ENCODE measurements around the gene CRNN.

- TF ChIP-seq FOXP2 (optimal IDR thresholded peaks at IDR 0.05; ENCODE audit: control extremely low read depth, extremely low read length, insufficient read depth) (no peak), EZH2 (IDR thresholded peaks at IDR 0.05) (no peak), POLR2AphosphoS5 (IDR thresholded peaks at IDR 0.05; ENCODE audit: borderline replicate concordance, low read depth, low read length) (no peak)
Measured at GRCh38 chr1:152411134-152411533, 2.9 kb downstream of the CRNN start.

Data from SK-N-MC (cell line).